Activated CD4-positive, CD25-positive, alpha-beta regulatory T cell (primary cell): Measurements from ENCODE around the gene SKAP2.

Experiments
- DNase-seq, 4 experiments: peaks; one replicate each; lab custom pipeline; 2025; lab: John Stamatoyannopoulos, UW

SKAP2 gene, protein sequence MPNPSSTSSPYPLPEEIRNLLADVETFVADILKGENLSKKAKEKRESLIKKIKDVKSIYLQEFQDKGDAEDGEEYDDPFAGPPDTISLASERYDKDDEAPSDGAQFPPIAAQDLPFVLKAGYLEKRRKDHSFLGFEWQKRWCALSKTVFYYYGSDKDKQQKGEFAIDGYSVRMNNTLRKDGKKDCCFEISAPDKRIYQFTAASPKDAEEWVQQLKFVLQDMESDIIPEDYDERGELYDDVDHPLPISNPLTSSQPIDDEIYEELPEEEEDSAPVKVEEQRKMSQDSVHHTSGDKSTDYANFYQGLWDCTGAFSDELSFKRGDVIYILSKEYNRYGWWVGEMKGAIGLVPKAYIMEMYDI

DNA sequence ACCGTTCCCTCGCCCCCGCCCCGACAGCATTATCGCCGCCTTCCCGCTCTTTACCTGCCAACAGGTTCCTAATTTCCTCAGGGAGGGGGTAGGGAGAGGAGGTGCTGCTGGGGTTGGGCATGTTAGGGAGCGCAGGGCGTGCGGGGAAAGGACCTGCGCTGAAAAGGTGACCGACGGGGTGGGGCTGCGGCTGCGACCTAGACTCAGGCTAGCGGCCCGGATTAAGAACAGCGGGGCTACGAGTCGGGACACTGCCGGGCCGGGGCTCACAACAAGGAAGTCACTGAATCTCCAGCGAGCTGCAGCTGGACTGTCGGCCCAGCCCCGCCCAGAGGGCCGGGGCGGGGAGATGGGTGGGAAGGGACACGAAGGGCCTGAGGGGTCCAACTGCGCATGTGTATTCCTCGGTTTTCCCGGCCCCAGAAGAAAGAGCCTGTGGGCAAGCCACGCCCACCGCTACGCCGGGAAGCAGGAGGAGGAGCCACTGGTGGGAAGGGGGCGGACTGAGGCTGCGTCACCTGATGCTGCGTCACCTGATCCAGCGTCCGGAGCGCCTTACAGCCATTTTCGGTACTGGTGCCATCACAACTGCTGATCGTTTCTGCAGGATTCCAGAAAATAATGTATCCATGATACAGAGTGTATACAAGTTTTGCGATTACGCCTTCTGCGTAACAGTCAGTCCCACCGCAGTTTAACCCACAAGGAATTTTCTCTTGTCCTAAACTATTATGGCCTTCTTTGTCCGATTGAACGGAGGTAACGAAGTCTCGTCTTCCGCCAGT, at the start of gene SKAP2:
SKAP2 (minus strand) TSS at position 282 of the 785 bp plus-strand sequence; CDS start at position 121, 161 bp downstream.
- DNase-seq, result peak; percentile 62 to 67 (median 64)

DNA sequence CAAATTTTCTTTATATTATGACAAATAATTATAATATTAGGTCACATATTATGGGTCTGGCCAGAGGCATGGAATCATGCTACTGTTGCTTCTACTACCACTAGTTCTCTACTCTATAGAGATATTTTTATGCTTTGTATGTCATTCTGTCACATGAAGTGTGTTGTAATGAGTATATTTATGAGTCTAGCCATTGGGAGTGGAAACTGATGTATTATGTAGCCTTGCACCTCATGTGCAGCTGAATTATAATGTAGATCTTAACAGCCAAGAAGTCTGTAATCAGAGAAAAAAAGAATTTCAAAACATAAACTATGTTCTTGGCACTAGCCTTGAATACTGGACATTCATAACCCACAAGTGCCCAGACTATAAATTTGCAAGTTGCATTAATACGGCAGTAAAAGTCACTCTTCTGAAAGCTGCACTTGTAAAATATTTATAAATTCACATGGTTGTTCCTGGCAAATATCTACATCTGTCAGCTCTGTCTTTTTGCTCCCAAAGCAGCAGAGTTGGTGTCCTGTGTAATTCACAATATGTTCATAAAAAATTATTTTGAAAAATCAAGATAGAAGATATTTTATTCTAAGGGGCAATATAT, 48.6 kb upstream of the SKAP2 start:
- no peak for DNase-seq

DNA sequence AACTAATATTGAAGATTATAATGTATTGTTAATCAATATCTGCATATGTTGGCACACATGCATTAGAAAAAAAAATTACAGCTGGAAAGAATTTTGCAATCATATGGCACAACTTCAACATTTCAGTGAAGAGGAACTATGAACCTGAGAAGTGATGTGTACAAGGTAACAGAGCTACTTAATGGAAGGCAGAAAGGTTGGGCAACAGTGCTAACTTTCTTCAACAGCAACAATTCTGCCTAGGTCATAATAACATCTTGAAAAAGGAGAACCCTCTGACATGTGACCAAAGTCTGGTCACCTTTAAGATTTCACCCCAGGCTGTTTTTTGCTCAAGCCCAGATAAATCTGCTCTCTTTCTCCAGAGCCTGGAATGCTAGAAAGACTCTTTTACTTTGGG, 47.9 kb upstream of the SKAP2 start:
- DNase-seq, result no peak

DNA sequence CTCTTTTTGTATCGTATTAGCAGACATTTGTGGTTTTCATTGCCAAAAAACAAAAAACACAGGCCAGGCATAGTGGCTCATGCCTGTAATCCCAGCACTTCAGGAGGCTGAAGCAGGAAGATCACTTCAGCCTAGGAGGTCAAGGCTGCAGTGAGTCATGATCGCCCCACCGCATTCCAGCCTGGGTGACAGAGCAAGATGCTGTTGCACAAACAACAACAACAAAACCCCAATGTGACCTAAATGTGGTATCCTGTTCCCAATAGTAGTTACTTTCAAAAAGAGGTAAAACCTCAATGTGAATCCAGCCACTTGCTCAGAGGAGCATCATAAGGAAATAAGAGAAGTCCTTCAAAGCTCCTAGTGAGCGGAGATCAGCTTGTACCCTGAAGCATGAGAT, 45.8 kb upstream of the SKAP2 start:
- DNase-seq, result no peak

DNA sequence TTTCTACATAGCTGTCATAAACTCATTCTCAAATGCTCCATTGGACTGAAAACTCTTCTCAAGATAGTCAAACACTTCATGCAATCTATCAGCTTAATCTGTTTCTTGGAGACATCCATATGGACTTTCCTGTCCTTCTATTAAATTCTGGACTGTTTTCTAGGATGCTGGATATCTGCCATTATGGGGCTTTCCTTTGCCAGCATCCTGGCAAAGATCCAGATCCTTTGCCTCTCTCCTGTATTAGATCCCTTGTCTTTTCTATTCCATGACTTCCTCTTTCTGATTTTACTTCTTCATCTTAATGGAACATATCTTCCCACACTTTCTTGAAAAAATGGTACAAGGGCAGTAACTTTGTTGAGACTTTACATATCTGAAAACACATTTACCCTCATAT, 35.9 kb upstream of the SKAP2 start:
- no peak for DNase-seq

DNA sequence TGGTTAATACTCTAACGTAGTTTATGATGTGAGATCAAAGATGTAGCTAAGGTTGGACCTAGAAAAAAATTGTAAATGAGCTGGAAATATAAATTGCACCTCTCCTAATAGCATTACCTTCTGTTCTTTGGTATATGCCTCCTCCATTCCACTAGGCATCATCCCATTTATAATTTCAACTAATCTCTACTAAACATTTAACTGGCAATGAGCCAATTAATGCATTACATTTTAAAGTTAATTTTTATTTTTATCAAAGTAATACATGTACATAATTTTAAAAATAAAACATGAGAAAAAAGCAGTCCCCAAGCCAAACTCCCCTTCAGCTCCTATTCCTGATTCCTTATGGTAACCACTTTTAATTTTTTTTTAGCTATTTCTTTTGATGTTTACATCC, 35.1 kb upstream of the SKAP2 start:
- DNase-seq, result no peak

DNA sequence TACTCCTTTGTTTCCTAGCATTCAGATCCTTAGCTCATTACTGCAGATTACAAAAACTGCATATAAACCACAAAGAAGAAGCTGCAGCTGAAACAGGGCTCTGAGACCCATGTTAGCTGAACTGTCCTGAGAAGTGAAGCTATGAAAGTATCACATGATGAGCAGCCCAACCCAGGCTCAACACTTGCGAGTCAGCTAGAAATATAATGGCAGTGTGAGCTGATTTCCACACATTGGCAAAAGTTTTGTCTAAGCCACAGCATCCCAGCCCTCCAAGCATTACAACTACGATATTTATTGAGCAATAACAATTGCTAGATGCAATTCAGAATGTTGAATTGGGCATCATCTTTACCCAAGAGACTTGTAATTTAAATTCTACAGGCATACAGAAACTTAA, 34.5 kb upstream of the SKAP2 start:
- no peak for DNase-seq

DNA sequence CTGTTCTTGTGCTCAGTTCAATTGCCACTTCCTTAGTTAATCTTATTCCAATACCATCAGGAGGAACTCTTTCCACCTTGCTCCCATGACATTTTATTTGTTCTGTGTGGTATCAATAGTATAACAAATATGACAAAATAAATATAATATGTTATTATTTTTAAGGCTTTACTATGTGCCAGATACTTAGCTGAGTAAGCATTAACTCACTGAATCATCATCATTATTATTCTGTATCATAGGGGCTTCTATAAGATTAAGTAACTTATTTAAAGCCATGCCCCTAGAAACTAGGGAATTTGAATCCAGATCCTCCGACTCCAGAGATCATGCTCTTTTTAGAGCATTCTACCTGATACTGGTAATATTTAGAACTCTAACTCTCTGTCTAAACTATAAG, 33.5 kb upstream of the SKAP2 start:
- no peak for DNase-seq

DNA sequence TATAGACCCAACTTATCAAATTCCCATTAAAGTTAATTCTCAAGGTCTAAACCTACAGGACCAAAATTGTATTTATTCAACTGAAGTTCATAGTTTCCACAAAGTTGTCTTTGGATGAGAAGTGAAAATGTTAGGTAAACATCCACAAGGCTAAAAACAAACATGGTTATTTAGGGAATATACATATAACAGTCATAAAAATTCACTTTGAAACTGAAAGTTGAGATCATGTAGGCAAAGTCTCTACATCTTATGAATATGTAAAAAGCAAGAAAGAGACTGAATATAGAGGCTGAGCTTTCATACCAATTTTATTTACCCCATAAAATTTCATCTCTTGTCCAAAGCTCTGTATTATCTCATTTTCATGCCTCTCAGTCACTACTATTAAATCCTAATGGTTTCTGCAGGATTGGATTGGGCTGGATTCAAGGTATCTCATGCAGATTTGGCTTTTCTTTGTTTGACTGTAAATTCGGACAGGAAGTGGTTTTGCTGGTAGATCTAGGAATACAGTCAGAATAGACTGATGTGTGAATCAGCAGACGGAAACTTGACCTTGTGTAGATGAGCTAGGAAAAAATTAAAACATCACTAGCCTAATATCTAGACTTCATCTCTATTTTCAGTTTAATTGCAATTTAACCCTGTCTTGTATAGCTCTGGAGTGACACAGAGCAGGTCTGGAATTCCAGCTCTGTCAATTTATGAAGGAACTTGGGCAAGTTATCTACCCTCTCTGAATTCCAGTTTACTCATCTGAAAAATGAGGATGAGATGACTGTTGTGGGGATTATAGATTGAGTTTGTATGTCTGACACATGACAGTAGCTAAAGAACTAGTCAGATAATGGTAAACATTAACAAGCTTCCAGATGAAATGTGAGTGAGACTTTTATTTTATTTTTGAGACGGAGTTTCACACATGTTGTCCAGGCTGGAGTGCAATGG, 27.3 kb upstream of the SKAP2 start:
- no peak for DNase-seq

DNA sequence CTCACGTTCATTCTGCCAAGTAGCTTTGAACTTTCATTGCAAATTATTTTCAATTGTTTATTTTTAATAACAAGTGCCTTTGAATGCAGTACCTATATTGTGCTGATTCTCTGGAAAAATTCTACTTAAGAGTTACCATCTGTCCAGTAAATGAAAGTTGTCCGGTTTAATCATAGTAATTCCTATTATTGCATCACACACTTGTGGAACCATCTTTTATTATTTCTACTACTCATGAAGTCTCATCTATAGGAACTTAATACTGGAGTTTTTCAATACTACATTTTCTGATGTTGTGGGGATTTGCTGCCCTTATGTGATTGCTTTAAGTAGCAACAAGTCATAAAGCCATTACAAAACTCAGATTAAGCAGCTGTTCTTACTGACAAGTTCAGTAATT, 16.5 kb upstream of the SKAP2 start:
- DNase-seq, result no peak

DNA sequence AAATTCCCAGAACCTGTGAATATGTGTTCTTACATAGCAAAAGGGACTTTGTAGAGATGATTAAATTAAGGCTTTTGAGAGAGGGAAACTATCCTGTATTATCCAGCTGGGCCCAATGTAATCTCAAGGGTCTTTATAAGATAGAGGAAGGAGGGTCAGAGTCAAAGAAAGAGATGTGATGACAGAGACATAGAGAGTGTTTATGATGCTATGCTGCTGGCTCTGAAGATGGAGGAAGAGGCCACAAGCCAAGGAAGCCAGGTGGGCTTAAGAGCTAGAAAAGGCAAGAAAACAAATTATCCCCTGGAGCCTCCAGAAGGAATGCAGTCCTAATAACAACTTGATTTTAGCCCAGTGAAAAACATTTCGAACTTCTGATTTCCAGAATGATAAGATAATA, 15.3 kb upstream of the SKAP2 start:
- DNase-seq, result no peak

DNA sequence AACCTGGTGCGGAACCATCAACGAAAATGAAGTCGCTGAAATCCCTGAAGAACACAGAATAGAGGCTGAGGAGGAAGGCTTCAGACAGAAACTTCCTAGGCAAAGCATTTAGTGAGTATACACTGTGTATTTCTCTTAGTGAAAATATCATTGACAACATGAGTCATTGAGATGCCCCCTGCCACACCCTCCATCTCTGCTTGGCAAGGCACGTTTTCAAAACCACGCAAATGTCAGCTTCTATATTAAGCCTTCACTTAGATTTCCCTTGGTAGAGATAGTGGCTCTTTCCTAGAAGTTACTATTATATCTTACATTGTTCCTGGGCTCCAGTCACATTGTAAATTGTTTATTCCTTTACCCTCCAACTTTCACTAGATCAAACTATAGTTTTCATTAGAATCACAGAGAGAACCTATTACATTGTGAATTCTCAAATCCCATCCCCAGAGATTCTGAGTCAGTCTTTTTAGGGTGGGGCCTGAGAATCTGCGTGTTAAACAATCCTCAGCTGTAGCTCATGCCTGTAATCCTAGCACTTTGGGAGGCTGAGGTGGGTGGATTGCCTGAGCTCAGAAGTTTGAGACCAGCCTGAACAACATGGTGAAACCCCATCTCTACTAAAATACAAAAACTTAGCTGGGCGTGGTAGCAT, 4.6 kb upstream of the SKAP2 start:
- DNase-seq, result no peak

DNA sequence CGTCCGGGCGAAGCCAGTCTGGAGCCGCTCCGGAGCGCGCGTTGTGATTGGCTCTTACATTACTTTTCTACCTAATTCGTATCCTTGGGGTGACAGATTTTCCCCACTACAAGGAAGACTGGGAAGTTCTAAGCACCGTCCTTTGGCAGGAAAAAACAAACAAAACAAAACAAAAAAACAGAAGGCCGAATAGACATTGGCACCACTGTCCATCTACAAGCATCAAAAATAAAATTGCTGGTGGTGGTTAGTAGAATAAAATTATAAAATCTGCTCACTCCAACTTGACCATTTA, 651 bp upstream of the SKAP2 start:
- DNase-seq, result no peak

DNA sequence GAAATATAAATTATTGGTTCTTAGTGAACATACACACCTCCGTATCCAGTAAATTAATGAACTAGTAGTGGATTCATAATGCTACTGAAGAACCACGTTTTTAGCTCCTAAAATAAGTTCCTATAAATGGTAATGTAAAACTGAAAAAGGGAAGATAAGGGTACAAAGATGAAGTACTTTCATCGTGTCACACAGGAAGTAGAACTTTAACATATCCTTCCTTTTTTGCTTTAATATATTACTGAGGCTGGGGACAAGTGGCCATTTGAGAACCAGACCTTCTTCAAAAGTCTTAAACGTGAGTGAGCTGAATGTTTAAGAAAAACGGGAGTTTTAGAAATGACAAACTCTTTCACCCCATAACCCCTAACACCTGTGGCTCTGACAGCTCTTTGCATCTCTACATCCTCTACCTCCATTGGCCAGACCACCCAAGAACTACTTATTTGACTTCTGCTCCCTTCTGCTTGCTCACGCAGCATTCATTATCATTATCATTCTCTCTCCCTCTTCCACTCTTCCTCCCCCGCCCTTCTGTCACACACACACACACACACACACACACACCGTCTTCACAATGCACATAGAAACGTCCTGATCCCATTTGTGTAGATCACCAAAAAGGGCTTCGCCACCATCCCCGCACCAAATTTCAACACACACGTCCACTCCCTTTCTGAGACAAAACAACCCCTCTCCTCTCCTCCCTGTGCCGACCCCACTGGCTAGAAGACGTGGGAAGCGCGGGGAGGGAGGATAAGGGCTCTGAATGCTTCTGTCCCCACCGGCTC, 677 bp downstream of the SKAP2 start:
- DNase-seq, result peak in 2 of 4 experiments; percentile 3 to 6

DNA sequence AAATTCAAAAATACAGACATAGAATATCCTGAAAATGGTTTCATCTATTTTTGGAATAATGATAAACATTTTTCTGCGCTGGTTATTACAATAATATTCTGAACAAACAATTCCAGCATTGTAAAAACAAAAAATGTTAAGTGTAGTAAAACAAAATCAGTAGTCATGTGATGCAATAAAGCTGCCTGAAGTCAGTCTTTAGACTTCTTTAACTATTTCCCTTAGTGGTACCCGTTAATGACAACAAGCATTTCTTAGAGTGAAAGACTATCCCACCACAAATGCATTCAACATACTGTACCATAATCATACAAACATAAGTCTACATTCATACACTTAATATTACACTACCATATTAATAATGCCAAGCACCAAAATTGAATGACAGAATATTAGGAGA, 1.6 kb downstream of the SKAP2 start:
- no peak for DNase-seq

DNA sequence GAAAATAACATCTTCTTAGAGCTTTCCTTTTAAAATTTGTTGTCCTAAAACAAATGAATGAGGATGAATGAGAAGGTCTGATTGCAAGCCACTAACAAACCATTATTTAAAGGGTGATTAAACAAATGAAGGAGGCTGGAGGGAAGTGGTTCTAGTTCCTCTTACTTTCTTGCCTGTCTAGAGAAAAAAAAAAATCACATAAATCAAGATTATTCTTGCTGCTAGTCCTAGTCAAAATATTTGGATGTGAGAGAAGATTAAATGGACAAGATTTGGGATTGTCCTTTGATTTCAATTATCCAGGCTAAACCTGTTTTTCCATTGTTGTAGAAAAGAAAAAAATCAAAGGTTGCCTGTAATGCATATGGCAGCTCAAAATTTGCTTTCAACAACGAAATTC, 3.3 kb downstream of the SKAP2 start:
- DNase-seq, result no peak

DNA sequence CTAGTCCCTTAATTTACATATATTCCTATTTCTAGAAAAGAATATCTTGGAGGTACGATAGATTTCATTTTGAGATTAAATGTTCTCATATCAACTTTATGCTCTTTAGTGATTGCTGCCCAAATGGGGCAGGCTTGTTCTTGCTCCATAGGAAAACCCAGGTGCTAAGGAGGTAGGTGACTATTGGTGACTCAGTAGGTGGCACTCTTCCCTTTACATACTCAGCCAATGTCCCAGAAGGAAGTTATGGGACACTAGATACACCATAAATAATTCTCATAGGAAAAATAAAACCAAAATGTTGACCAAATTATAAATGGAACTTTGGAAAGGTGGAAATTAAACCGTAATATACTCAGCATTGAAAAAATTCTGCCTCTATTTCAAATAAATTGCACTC, 4.0 kb downstream of the SKAP2 start:
- no peak for DNase-seq

DNA sequence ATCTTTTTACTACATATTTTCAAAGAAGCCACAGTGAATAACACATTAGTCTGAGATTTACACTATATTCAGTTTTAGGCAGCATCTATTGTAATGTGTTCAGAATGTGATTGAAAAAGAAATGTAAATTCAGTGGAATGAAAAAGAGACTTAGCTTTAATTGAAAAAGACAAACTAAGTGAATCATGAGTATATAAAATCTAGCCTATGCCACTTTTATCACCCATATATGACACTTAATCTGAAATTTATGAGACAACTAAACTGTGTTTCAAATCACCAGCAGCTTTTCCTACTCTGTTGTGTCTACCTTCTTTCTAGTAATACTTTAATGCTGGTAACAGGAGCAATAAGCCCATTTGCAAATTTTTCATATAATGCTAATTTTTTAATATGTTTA, 4.7 kb downstream of the SKAP2 start:
- DNase-seq, result no peak

DNA sequence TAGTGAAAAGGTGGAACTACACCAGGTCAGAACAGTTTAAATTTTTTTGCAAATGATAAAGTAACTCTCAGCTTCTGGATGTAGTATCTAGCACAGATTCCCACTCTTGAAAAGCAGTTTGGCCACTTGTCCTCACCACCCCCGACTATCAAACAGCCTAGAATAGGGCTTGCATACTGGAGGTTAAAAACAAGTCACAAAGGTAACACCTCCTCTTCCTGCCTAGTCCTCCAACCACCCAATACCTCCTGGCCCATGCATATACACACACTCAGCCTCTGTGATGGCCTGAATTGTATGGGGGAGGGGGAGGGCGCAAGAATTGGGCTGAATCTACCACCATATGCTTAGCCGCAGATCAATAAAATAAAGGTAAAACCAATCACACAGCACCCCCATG, 5.7 kb downstream of the SKAP2 start:
- DNase-seq, result no peak

DNA sequence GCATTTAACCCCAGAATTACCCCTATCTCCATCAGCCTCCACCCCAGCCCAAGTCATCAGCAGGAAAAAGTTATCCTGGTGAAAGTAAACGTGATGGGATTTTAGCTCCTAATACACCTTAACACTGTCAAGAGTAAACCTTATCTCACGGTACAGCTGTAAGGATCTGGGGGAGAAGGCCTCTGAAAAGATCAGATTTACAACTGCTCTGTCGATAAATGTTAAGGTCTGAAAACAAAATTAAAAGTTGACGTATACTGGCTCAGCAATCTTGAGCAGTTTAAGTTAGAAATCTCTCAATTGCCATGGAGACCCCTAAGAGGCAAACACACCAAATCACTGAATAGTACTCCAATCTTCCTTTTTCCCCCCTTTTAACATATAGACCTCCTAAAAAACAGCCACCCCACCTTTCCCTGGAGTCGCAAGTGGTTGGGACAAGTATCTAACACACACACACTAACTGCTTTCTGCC, 6.1 kb downstream of the SKAP2 start:
- no peak for DNase-seq
